Heart right ventricle (tissue), 16 donors: Measurements from ENCODE around the gene ASB14. TPM values are rescaled to one million over a fixed set of nuclear protein-coding genes. Genes with fewer than 3 reads are reported as not detected.

Experiments
- ATAC-seq, 8 donors: fragments of 200-7000 bp; cut with Tn5 transposase; one replicate each; pipeline ENCODE4 v1.9.1; 2020; ENCODE audit warnings: mild to moderate bottlenecking in 8 of 8, moderate library complexity in 8 of 8, moderate number of reproducible peaks in 1 of 8
- DNase-seq, 2 donors: peaks; one replicate each; pipeline ENCODE4 v3.0.0-alpha.2; 2020
- H3K27ac ChIP-seq, 10 donors: fragments of 200-600 bp; sonication (generic) in 2 of 10; one replicate each; pipeline versions ENCODE4 v1.5.0 to v1.8.0; 2020 to 2022; ENCODE audit warnings: mild to moderate bottlenecking in 3 of 10
- H3K27me3 ChIP-seq, 7 donors: fragments of 200-600 bp; one replicate each; pipeline ENCODE4 v1.8.0; 2021 to 2022; ENCODE audit warnings: mild to moderate bottlenecking in 2 of 7
- H3K36me3 ChIP-seq, 9 donors: fragments of 200-600 bp; sonication (generic) in 1 of 9; one replicate each; pipeline versions ENCODE4 v1.5.0 to v1.8.0; 2020 to 2022; ENCODE audit warnings: mild to moderate bottlenecking in 2 of 9
- H3K4me1 ChIP-seq, 9 donors: fragments of 200-600 bp; sonication (generic) in 1 of 9; one replicate each; pipeline versions ENCODE4 v1.5.0 to v1.8.0; 2020 to 2022; ENCODE audit warnings: mild to moderate bottlenecking in 4 of 9
- H3K4me3 ChIP-seq, 10 donors: fragments of 200-600 bp; sonication (generic) in 2 of 10; one replicate each; pipeline versions ENCODE4 v1.5.0 to v1.8.0; 2020 to 2022; ENCODE audit warnings: mild to moderate bottlenecking in 7 of 10, moderate library complexity in 2 of 10
- H3K9me3 ChIP-seq, 11 donors: fragments of 200-600 bp in 10 of 11; sonication (generic) in 2 of 11; one replicate each; pipeline versions ENCODE4 v1.5.0 to v1.8.0; 2013 to 2022; ENCODE audit warnings: mild to moderate bottlenecking in 2 of 11, control low read depth in 1 of 11, moderate library complexity in 1 of 11
- WGBS, 2 donors: extraction: QIAGEN DNeasy Blood & Tissue Kit; methylation state at CpG; one replicate each; pipeline ENCODE4 v1.1.7; 2013; ENCODE audit warnings: inconsistent platforms in 1 of 2; 5-methylcytosine and 5-hydroxymethylcytosine counted together
- intact Hi-C, 10 donors: fragments of 100-400 bp; cut with DNase I; formaldehyde crosslinking; loops; one replicate each; pipeline versions ENCODE4 v1.11.1 to v1.14.2; 2022
- polyA plus RNA-seq, 2 donors: library from polyadenylated mRNA; stranded (reverse); fragments of 200-250 nt; gene quantifications; one replicate each; pipeline ENCODE4 v1.2.3, GENCODE V29; 2013
- total RNA-seq, 10 donors: library from RNA; stranded (reverse); fragmentation: NEBNext Ultra II Directional in 3 of 10; extraction: Animal tissue kit (Norgen Biotek cat#: 25700) in 3 of 10; gene quantifications; one replicate each; pipeline versions ENCODE4 v1.2.1 to v1.2.4, GENCODE V29; 2021 to 2023
- TF ChIP-seq, protein P1 (sequence below), 9 donors: fragments of 200-600 bp; sonication (generic) in 2 of 9; IDR thresholded peaks; one replicate each; pipeline versions ENCODE4 v1.5.0 to v1.8.0; 2021 to 2022; ENCODE audit warnings: antibody characterized with exemption in 9 of 9, mild to moderate bottlenecking in 5 of 9, moderate library complexity in 1 of 9
- donor health status: Arrhythmogenic right ventricular cardiomyopathy.
- donor health status: ischemic (EF 13 %, LVEDD 7.1; RV severe dilation, severe dysfunction).
- donor health status: healthy with polysubstance abuse.
- donor health status: DM: no; HTN: yes; CAD: no.
- donor health status: DM: no; HTN: no; CAD: no.
- donor health status: ischemic (EF 25% LVEDD 6.9; RV normal size, moderate dysfunction).
- donor health status: ischemic (EF 25% LVEDD 5.7; RV mildly dilated, moderate dysfunction).
- donor health status: healthy.
- donor health status: DM: yes; HTN: yes; CAD: no.
- donor health status: Ischemic cardiomyopathy.
- donor health status: ischemic (EF 35%, LVEDD 5.7; RV mildly dilated, moderate dysfunction).
- donor health status: nonischemic (EF 11% LVEDD 7.7; RV severe dilation, severe dysfunction).
- donor health status: DM: yes; HTN: yes; CAD: no.
- donor health status: PGD.
- donor health status: ischemic (EF 29% LVEDD 5.4; RV normal size, mild dysfunction).
- donor health status: nonischemic (EF 23%, LVEDD 6.1; RV moderate dilation, normal function).

Gene ASB14
- total and polyA plus RNA-seq, 12 donors, result 0.01 to 26.2 (median 8.7) TPM

DNA sequence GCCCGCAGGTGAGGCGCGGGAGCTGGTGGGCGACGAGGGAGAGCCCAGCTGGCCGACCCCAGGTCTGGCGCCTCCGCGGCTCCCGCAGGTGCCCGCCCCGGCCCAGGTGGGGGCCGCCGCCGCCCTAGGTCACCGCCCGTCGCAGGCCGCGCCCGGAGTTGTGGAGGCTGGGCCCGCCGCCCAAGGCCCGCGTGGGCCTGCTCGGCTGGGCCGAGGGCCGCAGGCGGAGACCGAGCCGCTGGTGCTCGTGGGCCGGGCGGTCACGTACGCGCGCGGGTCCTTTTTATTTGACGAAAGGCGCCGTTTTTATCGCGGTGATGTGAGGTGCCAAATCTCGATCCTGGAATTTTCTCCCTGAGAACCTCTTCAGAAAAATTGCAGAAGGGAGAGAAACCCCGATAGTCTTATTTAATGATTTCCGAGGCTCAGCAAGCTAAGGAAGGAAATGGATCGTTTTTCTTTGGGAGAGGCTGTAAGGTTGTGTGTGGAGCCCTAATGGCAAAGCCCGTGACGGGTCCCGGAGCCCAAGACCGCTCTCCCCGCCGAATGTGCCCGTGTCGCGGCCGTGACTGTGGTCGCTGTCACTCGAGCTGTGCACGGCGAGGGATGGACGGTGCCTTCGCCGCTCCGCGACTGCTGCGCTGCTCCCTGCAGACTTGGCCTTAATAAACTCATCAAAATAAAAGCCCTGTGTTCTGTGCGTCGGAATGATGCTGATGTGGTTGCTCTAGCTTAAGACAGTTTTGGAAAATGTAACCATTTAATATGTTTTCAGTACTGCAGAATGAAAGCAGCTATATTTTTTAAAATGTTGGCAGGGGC lies 64.3 kb downstream of the ASB14 start:
- H3K27ac ChIP-seq, result peak overlapping the region; percentile 90 to 97 (median 95)
- H3K9me3 ChIP-seq, result no peaks in the 10 kb centered on the region
- TF ChIP-seq, protein P1, sequence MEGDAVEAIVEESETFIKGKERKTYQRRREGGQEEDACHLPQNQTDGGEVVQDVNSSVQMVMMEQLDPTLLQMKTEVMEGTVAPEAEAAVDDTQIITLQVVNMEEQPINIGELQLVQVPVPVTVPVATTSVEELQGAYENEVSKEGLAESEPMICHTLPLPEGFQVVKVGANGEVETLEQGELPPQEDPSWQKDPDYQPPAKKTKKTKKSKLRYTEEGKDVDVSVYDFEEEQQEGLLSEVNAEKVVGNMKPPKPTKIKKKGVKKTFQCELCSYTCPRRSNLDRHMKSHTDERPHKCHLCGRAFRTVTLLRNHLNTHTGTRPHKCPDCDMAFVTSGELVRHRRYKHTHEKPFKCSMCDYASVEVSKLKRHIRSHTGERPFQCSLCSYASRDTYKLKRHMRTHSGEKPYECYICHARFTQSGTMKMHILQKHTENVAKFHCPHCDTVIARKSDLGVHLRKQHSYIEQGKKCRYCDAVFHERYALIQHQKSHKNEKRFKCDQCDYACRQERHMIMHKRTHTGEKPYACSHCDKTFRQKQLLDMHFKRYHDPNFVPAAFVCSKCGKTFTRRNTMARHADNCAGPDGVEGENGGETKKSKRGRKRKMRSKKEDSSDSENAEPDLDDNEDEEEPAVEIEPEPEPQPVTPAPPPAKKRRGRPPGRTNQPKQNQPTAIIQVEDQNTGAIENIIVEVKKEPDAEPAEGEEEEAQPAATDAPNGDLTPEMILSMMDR (IDR thresholded peaks at IDR 0.05), result no peak
- no peaks in the 10 kb centered on the region for H3K36me3 ChIP-seq
- peak; percentile 63 to 85 (median 68) for ATAC-seq
- peak; percentile 52 to 63 for DNase-seq
- peak overlapping the region; percentile 65 to 97 (median 82) for H3K4me3 ChIP-seq
- H3K4me1 ChIP-seq, result peaks cover 0 to 42% (median 30%) of the 10 kb centered on the region in 9 donors
- intact Hi-C loops, result loop anchor here (5.0 to 10.0 kb wide), 9 partner anchors 53 to 233 kb away; partner anchors contain the start of gene IL17RD (in 5 of the 10)
- H3K27me3 ChIP-seq, result no peaks in the 10 kb centered on the region
- 0 to 1% methylated on average over 61 to 70 of the region's 70 CpGs for WGBS, 2 donors

DNA sequence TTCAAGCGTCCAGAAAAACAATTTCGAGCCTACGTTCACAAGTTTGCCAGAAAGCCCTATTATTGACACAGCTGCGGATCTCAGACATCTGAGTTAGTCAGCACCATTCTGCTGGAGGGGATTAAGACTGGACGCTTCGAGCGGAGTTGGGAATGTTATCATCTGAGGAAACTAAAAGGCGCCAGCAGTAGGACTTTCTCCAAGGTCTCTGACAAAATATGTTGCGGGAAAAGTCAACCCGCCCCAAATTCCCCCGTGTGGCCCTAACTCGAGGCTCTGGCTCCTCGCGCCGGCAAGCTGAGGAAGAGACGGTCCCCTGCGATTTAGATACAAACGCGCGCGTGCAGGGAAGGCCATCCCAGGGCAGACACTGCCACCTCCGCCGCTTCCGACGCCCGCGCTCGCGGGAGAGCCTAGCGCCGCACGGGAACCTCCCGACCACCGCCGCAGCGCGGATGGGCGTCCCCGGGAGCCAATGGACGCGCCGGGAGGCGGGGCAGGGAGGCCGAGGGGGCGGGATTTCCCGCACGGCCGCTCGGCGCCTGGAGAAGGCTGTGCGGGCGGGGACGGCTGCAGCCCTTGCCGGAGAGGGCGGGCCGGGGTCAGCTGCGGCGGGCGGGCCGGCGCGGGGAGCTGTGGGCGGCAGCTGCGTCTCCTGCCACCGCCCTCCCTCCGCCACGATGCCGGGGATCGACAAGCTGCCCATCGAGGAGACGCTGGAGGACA lies 65.1 kb downstream of the ASB14 start, which contains the start of gene APPL1:
APPL1 (plus strand) TSS at position 526 of the 726 bp plus-strand sequence; CDS start at position 681, 155 bp downstream.
- ATAC-seq, result peak; percentile 98 to 99 (median 99)
- 0 to 1% methylated on average over 61 to 71 of the region's 71 CpGs for WGBS, 2 donors
- Histone ChIP-seq H3K36me3 (no peaks in the 10 kb centered on the region), H3K27ac (peak within 1 kb of the TSS; percentile 90 to 97 (median 95)), H3K9me3 (no peaks in the 10 kb centered on the region), H3K4me3 (peak within 1 kb of the TSS; percentile 65 to 97 (median 82)), H3K27me3 (no peaks in the 10 kb centered on the region), H3K4me1 (peaks cover 0 to 37% (median 30%) of the 10 kb centered on the region in 9 donors)
- TF ChIP-seq, protein P1 (IDR thresholded peaks at IDR 0.05), result peak in 2 of 9 donors; percentile 6 to 11
- intact Hi-C loops, result loop anchor here (5.0 to 10.0 kb wide), 9 partner anchors 53 to 233 kb away; partner anchors contain the start of gene IL17RD (in 5 of the 10)
- peak; percentile 93 to 96 for DNase-seq

DNA sequence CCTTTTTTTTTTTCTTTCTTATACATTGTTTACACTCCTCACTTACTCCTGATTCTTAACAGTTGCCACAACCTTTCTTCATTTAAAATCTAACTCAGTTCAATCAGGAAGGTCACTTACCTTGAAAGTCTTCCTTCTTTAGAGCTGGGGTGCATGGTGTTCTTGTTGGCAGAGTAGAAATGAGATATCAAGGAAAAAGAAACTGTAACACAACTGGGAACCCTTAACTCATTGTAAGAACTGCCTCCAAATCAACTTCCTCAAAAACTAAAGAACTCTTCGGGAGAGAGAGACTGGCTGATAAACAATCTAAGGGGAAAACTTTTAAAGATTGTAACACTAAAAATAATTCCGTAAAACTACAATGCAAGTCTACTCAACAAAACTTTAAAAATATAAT lies 66.3 kb downstream of the ASB14 start:
- TF ChIP-seq, protein P1 (IDR thresholded peaks at IDR 0.05), result no peak
- ATAC-seq, result no peak
- DNase-seq, result no peak
- H3K27ac ChIP-seq, result peak overlapping the region in 3 of 10 donors; percentile 2 to 96 (median 95)
- H3K36me3 ChIP-seq, result no peaks in the 10 kb centered on the region
- no peak overlapping the region for H3K4me3 ChIP-seq
- WGBS, 2 donors, result 55 to 69% methylated on average over 2 of the region's 2 CpGs
- intact Hi-C loops, result loop anchor here (5.0 to 10.0 kb wide), 9 partner anchors 51 to 231 kb away; partner anchors contain the start of gene IL17RD (in 5 of the 10)
- no peaks in the 10 kb centered on the region for H3K27me3 ChIP-seq
- H3K4me1 ChIP-seq, result peaks cover 0 to 37% (median 30%) of the 10 kb centered on the region in 9 donors
- H3K9me3 ChIP-seq, result no peaks in the 10 kb centered on the region

DNA sequence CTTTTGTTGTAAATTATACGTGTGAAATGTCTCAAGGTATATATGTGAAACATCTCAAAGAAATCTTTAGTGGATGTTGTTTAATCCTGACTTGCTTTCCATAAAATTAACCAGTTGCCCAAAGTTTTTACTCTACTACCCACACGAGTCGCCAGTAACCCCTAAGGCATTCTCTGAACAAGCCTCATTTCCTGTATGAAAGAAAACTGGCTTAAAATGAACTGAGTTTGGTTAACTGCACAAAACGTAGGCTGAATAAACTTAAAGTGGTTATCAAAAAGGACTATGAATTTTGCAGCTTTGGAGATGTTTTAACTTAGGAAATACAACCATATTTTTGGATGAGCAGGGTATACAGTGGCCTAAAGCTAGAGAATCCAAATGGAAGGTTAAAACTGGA lies 67.6 kb downstream of the ASB14 start:
- TF ChIP-seq, protein P1 (IDR thresholded peaks at IDR 0.05), result no peak
- no peak overlapping the region for H3K27ac ChIP-seq
- no peaks in the 10 kb centered on the region for H3K36me3 ChIP-seq
- intact Hi-C loops, result loop anchor here (5.0 to 10.0 kb wide), 11 partner anchors 50 to 230 kb away; partner anchors contain the start of gene IL17RD (in 6 of the 10)
- ATAC-seq, result no peak
- no peak for DNase-seq
- H3K4me3 ChIP-seq, result no peak overlapping the region
- H3K27me3 ChIP-seq, result no peaks in the 10 kb centered on the region
- H3K4me1 ChIP-seq, result peaks cover 0 to 27% (median 22%) of the 10 kb centered on the region in 9 donors
- WGBS, 2 donors, result 62 to 71% methylated on average over 4 of the region's 4 CpGs
- H3K9me3 ChIP-seq, result no peaks in the 10 kb centered on the region
